ENCODE results near the gene TNKS1BP1. TPM values are rescaled to one million over a fixed set of nuclear protein-coding genes. Genes with fewer than 3 reads are reported as not detected.

TNKS1BP1 gene
- total and polyA plus RNA-seq, 9 of the 15 experiments (the other 6 are each of a cell fraction or from before 2014, with no cell fraction given) = 1.1 to 47.2 (median 10.9) TPM

DNA sequence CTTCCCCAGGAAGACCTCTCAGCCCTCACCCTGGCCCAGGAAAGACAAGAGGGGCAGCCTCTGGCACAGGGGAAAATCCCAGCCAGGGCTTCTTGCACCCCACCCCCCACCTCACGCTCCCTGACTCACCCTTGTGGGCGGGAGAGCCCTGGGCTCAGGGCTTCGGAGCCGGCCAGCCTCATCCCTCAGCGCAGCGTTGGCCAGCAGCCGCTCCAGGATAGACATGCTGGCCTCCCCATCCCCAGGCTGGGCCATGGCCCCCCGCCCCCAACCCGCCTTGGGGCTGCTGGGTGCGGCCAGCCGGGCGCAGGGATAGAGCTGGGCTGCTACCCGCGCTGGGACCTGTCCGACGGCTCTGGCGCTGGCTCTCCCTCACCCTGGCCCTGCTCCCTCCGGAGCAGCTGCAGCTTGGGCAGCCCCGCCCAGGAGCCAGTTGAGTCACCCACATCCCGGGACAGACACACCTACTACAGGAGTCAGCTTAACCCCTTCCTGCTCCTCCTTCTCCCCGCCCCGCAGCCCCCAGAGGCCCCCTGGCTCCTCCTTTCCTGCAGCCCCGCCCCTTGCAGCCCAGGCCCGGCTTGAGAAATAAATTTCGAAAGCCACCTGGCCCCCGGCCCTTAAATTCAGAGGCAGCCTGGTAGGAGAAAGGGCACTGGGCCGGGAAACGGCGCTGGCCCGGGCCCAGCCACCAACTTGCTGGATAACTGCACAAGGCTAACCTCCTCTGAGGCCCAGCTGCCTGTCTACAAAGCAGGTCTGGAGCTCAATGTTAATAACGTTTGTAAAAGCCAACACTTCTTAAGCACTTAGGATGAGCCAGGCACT is 13.4 kb downstream of the TNKS1BP1 start (continued):
- no peak for TF ChIP-seq BRD9 (IDR thresholded peaks at IDR 0.05; ENCODE audit: low read depth, partially characterized antibody)
- no peak for TF ChIP-seq ZNF224 (CRISPR knock-in tag; IDR thresholded peaks at IDR 0.05)
- no peak for TF ChIP-seq KHSRP (IDR thresholded peaks at IDR 0.05)
- TF ChIP-seq JUND (IDR thresholded peaks at IDR 0.05; ENCODE audit: borderline replicate concordance, low read depth, low read length) = peak; percentile 83
- peak; percentile 73; the same call in 1 of the 3 replicates for TF ChIP-seq JUND (tag; IDR thresholded peaks at IDR 0.05; ENCODE audit: borderline replicate concordance, low read depth, low read length)
- no peak for TF ChIP-seq RFX5 (IDR thresholded peaks at IDR 0.05; ENCODE audit: low read depth, low read length)
- TF ChIP-seq, protein P1, sequence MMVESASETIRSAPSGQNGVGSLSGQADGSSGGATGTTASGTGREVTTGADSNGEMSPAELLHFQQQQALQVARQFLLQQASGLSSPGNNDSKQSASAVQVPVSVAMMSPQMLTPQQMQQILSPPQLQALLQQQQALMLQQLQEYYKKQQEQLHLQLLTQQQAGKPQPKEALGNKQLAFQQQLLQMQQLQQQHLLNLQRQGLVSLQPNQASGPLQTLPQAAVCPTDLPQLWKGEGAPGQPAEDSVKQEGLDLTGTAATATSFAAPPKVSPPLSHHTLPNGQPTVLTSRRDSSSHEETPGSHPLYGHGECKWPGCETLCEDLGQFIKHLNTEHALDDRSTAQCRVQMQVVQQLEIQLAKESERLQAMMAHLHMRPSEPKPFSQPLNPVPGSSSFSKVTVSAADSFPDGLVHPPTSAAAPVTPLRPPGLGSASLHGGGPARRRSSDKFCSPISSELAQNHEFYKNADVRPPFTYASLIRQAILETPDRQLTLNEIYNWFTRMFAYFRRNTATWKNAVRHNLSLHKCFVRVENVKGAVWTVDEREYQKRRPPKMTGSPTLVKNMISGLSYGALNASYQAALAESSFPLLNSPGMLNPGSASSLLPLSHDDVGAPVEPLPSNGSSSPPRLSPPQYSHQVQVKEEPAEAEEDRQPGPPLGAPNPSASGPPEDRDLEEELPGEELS (CRISPR knock-in tag; IDR thresholded peaks at IDR 0.05; ENCODE audit: borderline replicate concordance) = no peak
- no peak for TF ChIP-seq MYBL2 (IDR thresholded peaks at IDR 0.05; ENCODE audit: low read depth)
- no peak for TF ChIP-seq MYBL2 (CRISPR knock-in tag; IDR thresholded peaks at IDR 0.05; ENCODE audit: borderline replicate concordance)
- TF ChIP-seq TFAM (CRISPR knock-in tag; conservative IDR thresholded peaks at IDR 0.05) = no peak
- no peak for TF ChIP-seq ZFPM2 (CRISPR knock-in tag; IDR thresholded peaks at IDR 0.05)
- no peak for TF ChIP-seq ZBTB17 (CRISPR knock-in tag; IDR thresholded peaks at IDR 0.05)
- TF ChIP-seq BRD4 (IDR thresholded peaks at IDR 0.05) = no peak
- TF ChIP-seq MEF2D (tag; conservative IDR thresholded peaks at IDR 0.05; ENCODE audit: low read depth) = no peak
- no peak for TF ChIP-seq NR2C2 (CRISPR knock-in tag; IDR thresholded peaks at IDR 0.05)
- 0 out of 2 replicates have a peak, but pooled peaks have one; percentile 13 for TF ChIP-seq NR2C2 (tag; IDR thresholded peaks at IDR 0.05)
- no peak for TF ChIP-seq SLC30A9 (CRISPR knock-in tag; IDR thresholded peaks at IDR 0.05)
- TF ChIP-seq ZNF445 (CRISPR knock-in tag; IDR thresholded peaks at IDR 0.05; ENCODE audit: low read depth) = no peak
- TF ChIP-seq SMARCE1 (IDR thresholded peaks at IDR 0.05) = 0 out of 2 replicates have a peak, but pooled peaks have one; percentile 36
- no peak for TF ChIP-seq CCAR2 (IDR thresholded peaks at IDR 0.05; ENCODE audit: low read depth, low read length)
- TF ChIP-seq, protein P2, sequence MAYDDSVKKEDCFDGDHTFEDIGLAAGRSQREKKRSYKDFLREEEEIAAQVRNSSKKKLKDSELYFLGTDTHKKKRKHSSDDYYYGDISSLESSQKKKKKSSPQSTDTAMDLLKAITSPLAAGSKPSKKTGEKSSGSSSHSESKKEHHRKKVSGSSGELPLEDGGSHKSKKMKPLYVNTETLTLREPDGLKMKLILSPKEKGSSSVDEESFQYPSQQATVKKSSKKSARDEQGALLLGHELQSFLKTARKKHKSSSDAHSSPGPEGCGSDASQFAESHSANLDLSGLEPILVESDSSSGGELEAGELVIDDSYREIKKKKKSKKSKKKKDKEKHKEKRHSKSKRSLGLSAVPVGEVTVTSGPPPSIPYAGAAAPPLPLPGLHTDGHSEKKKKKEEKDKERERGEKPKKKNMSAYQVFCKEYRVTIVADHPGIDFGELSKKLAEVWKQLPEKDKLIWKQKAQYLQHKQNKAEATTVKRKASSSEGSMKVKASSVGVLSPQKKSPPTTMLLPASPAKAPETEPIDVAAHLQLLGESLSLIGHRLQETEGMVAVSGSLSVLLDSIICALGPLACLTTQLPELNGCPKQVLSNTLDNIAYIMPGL (CRISPR knock-in tag; IDR thresholded peaks at IDR 0.05) = no peak
- TF ChIP-seq, protein P3, sequence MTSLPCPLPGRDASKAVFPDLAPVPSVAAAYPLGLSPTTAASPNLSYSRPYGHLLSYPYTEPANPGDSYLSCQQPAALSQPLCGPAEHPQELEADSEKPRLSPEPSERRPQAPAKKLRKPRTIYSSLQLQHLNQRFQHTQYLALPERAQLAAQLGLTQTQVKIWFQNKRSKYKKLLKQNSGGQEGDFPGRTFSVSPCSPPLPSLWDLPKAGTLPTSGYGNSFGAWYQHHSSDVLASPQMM (CRISPR knock-in tag; IDR thresholded peaks at IDR 0.05) = no peak
- no peak for TF ChIP-seq FOXJ3 (CRISPR knock-in tag; IDR thresholded peaks at IDR 0.05)
- TF ChIP-seq POLR2H (tag; IDR thresholded peaks at IDR 0.05; ENCODE audit: low read depth) = no peak
- no peak for TF ChIP-seq POLR3G (IDR thresholded peaks at IDR 0.05; ENCODE audit: extremely low read depth, insufficient read length, insufficient replicate concordance)
- TF ChIP-seq EHMT2 (IDR thresholded peaks at IDR 0.05) = no peak
- no peak for TF ChIP-seq SRSF9 (IDR thresholded peaks at IDR 0.05; ENCODE audit: borderline replicate concordance, low read depth, low read length)

All from K562 (cell line).